ENCODE data around the gene NEDD4L. TPM values are rescaled to one million over a fixed set of nuclear protein-coding genes. Genes with fewer than 3 reads are reported as not detected.

Gene NEDD4L
- total and polyA plus RNA-seq, 10 of the 15 experiments (the other 5 are each of a cell fraction or from before 2014, with no cell fraction given): 7.4 to 24.0 (median 17.7) TPM

- 23% methylated on average over 8 of the region's 8 CpGs for WGBS (ENCODE audit: insufficient coverage, insufficient replicate concordance, low lambda C conversion rate, missing lambda C conversion rate)
- no peak overlapping the region for H3K27ac ChIP-seq (ENCODE audit: control insufficient read depth, insufficient read depth)
- no peak for ATAC-seq
- H3K4me3 ChIP-seq: no peak overlapping the region
- ChIA-PET POLR2A (no interaction called here), SMC1A (ENCODE audit: uncharacterized antibody, unreplicated experiment) (interaction anchor here (0.8 to 2.4 kb wide), 6 partner anchors 10 to 584 kb away, joined by 3 to 11 read pairs (median 4); no protein-coding TSS in a partner anchor), RAD21 (ENCODE audit: unreplicated experiment) (no interaction called here), CTCF (interaction anchor here (0.6 to 5.3 kb wide), 4 partner anchors 11 to 393 kb away, joined by 3 to 34 read pairs (median 7); no protein-coding TSS in a partner anchor)
- no peaks in the 10 kb centered on the region for H3K79me2 ChIP-seq (ENCODE audit: control insufficient read depth, insufficient read depth, low read length)
- no peaks in the 10 kb centered on the region for H3K27me3 ChIP-seq (replicated peaks in 1 of 2; ENCODE audit: control insufficient read depth in 2 of 2, insufficient read depth in 2 of 2, low read length in 1 of 2)
- intact Hi-C loops (cut with micrococcal nuclease; ENCODE audit: unreplicated experiment): no loop called here
- 0 out of 2 replicates have a peak, but pooled peaks cover 3% of the 10 kb centered on the region for H3K4me1 ChIP-seq (ENCODE audit: control insufficient read depth, insufficient read depth, low read length)
- FAIRE-seq: no peak
- no TSS peak for BruUV-seq (replicated peaks)
- no peak for DNase-seq (ENCODE audit: low read depth, low spot score)
- no peak for TF ChIP-seq YBX1 (IDR thresholded peaks at IDR 0.05)
- no peak for TF ChIP-seq SKIL (IDR thresholded peaks at IDR 0.05; ENCODE audit: low read depth, poor library complexity, severe bottlenecking)
- no peak for TF ChIP-seq ZBTB33 (IDR thresholded peaks at IDR 0.05)
- in situ Hi-C loops (cut with MboI): no loop called here
- no peak overlapping the region for H3K4me2 ChIP-seq (ENCODE audit: control insufficient read depth, insufficient read depth)
- no peaks in the 10 kb centered on the region for H3K36me3 ChIP-seq (ENCODE audit: control insufficient read depth in 2 of 2, insufficient read depth in 2 of 2, low read length in 1 of 2)
- no peak overlapping the region for H2AFZ ChIP-seq (ENCODE audit: control insufficient read depth, low read depth, low read length)
- no peaks in the 10 kb centered on the region for H3K9me3 ChIP-seq (replicated peaks; ENCODE audit: control insufficient read depth, insufficient read depth, low read length)
- H3K9ac ChIP-seq (ENCODE audit: control insufficient read depth, insufficient read depth, low read length): no peak overlapping the region
- no peaks in the 10 kb centered on the region for H4K20me1 ChIP-seq (ENCODE audit: control insufficient read depth, insufficient read depth)
Measured at GRCh38 chr18:58146099-58146498, 102.1 kb downstream of the NEDD4L start.
